Neural cell (in vitro differentiated cells): ENCODE results near the gene DOCK8. TPM values are rescaled to one million over a fixed set of nuclear protein-coding genes. Genes with fewer than 3 reads are reported as not detected.
A peak's percentile ranks its signal among the peaks of the same experiment; 100 is the strongest.

Experiments
- H2AFZ ChIP-seq: fragments of 200-600, 300-800 bp; sonication (generic), shearing (Covaris generic); 2 replicates; pipeline ENCODE4 v1.6.0; 2014; ENCODE audit warnings: low read depth, mild to moderate bottlenecking, antibody characterized with exemption, low read length, moderate library complexity
- H3F3A ChIP-seq: fragments of 200-600 bp; shearing (Covaris generic); 2 replicates; pipeline ENCODE4 v1.6.1; 2016; ENCODE audit warnings: mild to moderate bottlenecking, moderate library complexity, mixed read lengths, antibody characterized with exemption, low read length; ENCODE audit not compliant: insufficient read depth, poor library complexity, severe bottlenecking
- H3K27ac ChIP-seq: fragments of 200-600, 300-800 bp; sonication (generic), shearing (Covaris generic); 2 replicates; pipeline ENCODE4 v1.5.1; 2014; ENCODE audit warnings: mild to moderate bottlenecking, low read length, moderate library complexity
- H3K27me3 ChIP-seq: fragments of 300-800, 200-600 bp; sonication (generic), shearing (Covaris generic); 2 replicates; pipeline ENCODE4 v1.6.0; 2014; ENCODE audit warnings: mild to moderate bottlenecking, low read depth, low read length, moderate library complexity; ENCODE audit not compliant: insufficient read depth
- H3K36me3 ChIP-seq: fragments of 300-800, 200-600 bp; sonication (generic), shearing (Covaris generic); 2 replicates; pipeline ENCODE4 v1.5.1; 2014; ENCODE audit warnings: mild to moderate bottlenecking, antibody characterized with exemption, low read length, moderate library complexity; ENCODE audit not compliant: insufficient read depth
- H3K4me2 ChIP-seq: fragments of 300-800, 200-600 bp; sonication (generic), shearing (Covaris generic); 2 replicates; pipeline ENCODE4 v1.6.0; 2014; ENCODE audit warnings: mild to moderate bottlenecking, low read length
- H3K4me3 ChIP-seq: fragments of 300-800, 200-600 bp; sonication (generic), shearing (Covaris generic); 2 replicates; pipeline ENCODE4 v1.5.1; 2014; ENCODE audit warnings: mild to moderate bottlenecking, low read length, moderate library complexity
- H3K79me2 ChIP-seq: fragments of 200-600 bp; shearing (Covaris generic); replicated peaks from 2 replicates; pipeline ENCODE4 v1.6.0; 2014; ENCODE audit warnings: mild to moderate bottlenecking, low read length, moderate library complexity; ENCODE audit not compliant: insufficient read depth
- H3K9ac ChIP-seq: fragments of 300-800, 200-600 bp; sonication (generic), shearing (Covaris generic); 2 replicates; pipeline ENCODE4 v1.6.1; 2016; ENCODE audit warnings: mild to moderate bottlenecking, low read length, mixed read lengths
- H3K9me2 ChIP-seq: fragments of 200-600 bp; shearing (Covaris generic); 2 replicates; pipeline ENCODE4 v1.6.1; 2016; ENCODE audit warnings: mild to moderate bottlenecking, low read length, mixed read lengths; ENCODE audit not compliant: insufficient read depth
- H3K9me3 ChIP-seq: fragments of 200-600, 300-800 bp; sonication (generic), shearing (Covaris generic); 2 replicates; pipeline ENCODE4 v1.6.1; 2016; ENCODE audit warnings: mild to moderate bottlenecking, mixed run types, low read length, moderate library complexity, mixed read lengths
- H4K20me1 ChIP-seq: fragments of 200-600 bp; shearing (Covaris generic); 2 replicates; pipeline ENCODE4 v1.6.1; 2016; ENCODE audit warnings: mild to moderate bottlenecking, mixed run types; ENCODE audit not compliant: insufficient read depth
- EP300 ChIP-seq: fragments of 450-650 bp; conservative IDR thresholded peaks from 2 replicates; pipeline ENCODE4 v1.6.1; 2014; ENCODE audit warnings: antibody characterized with exemption, mild to moderate bottlenecking, moderate library complexity; ENCODE audit not compliant: poor library complexity, severe bottlenecking
- EZH2 ChIP-seq: fragments of 200-600, 300-800 bp; shearing (Covaris generic), sonication (generic); IDR thresholded peaks from 2 replicates; pipeline ENCODE4 v1.6.1; 2014; ENCODE audit warnings: antibody characterized with exemption, low read length, borderline replicate concordance, mild to moderate bottlenecking; ENCODE audit not compliant: insufficient read depth, poor library complexity, severe bottlenecking
- MXI1 ChIP-seq: fragments of 450-650 bp; conservative IDR thresholded peaks from 2 replicates; pipeline ENCODE4 v1.6.1; 2014; ENCODE audit warnings: antibody characterized with exemption, mild to moderate bottlenecking; ENCODE audit not compliant: poor library complexity, severe bottlenecking
- POLR2AphosphoS5 ChIP-seq: IDR thresholded peaks from 2 replicates; pipeline ENCODE4 v1.6.1; 2012
- RAD21 ChIP-seq: fragments of 450-650 bp; conservative IDR thresholded peaks from 2 replicates; pipeline ENCODE4 v1.6.1; 2014; ENCODE audit warnings: antibody characterized with exemption, mild to moderate bottlenecking, moderate library complexity
- SMC3 ChIP-seq: fragments of 450-650 bp; conservative IDR thresholded peaks from 2 replicates; pipeline ENCODE4 v1.6.1; 2014; ENCODE audit warnings: antibody characterized with exemption, mild to moderate bottlenecking, moderate library complexity; ENCODE audit not compliant: poor library complexity
- TAF1 ChIP-seq: IDR thresholded peaks from 2 replicates; pipeline ENCODE4 v1.6.1; 2012; ENCODE audit warnings: low read depth
- polyA plus RNA-seq: library from polyadenylated mRNA; depleted of rRNA; stranded (reverse); fragments of >200 nt; gene quantifications from 2 replicates; pipeline ENCODE4 v1.2.3, GENCODE V29; 2014
- TF ChIP-seq, protein P1 (sequence below): fragments of 450-650 bp; IDR thresholded peaks from 2 replicates; pipeline ENCODE4 v1.5.1; 2014; ENCODE audit warnings: antibody characterized with exemption, mild to moderate bottlenecking, moderate library complexity; ENCODE audit not compliant: poor library complexity, severe bottlenecking
- TF ChIP-seq, protein P2 (sequence below): IDR thresholded peaks from 2 replicates; pipeline ENCODE4 v1.6.1; 2012; ENCODE audit warnings: borderline replicate concordance

DOCK8 gene
- polyA plus RNA-seq, 1 donor from 2014 or later = not detected

DNA sequence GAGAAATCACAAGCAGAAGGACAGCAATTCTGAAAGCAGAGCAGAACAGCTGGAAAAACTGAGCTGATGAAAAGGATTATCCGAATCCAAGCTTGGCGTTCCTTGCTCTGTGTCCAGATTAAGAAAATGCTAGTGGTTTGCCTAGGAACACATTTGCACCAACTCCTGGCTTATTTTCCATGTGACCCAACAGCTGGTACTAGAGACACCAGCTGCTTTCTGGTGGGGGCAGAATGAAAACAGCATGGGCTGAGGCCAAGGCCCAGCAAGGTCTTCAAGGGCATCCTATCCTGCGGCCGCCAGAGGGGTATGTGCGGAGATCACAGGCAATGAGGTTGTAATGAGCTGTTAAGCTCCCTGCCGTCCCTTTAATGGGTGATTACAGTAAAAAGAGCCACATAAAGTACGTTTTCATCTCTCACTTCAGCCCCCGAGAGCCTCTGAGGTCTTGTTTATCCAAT is 131.5 kb downstream of the DOCK8 start:
- Histone ChIP-seq H3K9me3 (no peaks in the 10 kb centered on the region), H3K4me3 (no peak overlapping the region), H3K4me2 (no peak overlapping the region), H3K79me2 (no peaks in the 10 kb centered on the region), H3K36me3 (no peaks in the 10 kb centered on the region), H3K27ac (no peak overlapping the region), H3K9me2 (no peaks in the 10 kb centered on the region), H2AFZ (no peak overlapping the region), H3K9ac (no peak overlapping the region), H3F3A (no peaks in the 10 kb centered on the region), H3K27me3 (no peaks in the 10 kb centered on the region), H4K20me1 (no peaks in the 10 kb centered on the region)
- TF ChIP-seq RAD21 (no peak), SMC3 (no peak), POLR2AphosphoS5 (no peak), MXI1 (no peak), TAF1 (no peak), EP300 (no peak), EZH2 (no peak)
- TF ChIP-seq, protein P1, sequence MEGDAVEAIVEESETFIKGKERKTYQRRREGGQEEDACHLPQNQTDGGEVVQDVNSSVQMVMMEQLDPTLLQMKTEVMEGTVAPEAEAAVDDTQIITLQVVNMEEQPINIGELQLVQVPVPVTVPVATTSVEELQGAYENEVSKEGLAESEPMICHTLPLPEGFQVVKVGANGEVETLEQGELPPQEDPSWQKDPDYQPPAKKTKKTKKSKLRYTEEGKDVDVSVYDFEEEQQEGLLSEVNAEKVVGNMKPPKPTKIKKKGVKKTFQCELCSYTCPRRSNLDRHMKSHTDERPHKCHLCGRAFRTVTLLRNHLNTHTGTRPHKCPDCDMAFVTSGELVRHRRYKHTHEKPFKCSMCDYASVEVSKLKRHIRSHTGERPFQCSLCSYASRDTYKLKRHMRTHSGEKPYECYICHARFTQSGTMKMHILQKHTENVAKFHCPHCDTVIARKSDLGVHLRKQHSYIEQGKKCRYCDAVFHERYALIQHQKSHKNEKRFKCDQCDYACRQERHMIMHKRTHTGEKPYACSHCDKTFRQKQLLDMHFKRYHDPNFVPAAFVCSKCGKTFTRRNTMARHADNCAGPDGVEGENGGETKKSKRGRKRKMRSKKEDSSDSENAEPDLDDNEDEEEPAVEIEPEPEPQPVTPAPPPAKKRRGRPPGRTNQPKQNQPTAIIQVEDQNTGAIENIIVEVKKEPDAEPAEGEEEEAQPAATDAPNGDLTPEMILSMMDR = no peak
- TF ChIP-seq, protein P2, sequence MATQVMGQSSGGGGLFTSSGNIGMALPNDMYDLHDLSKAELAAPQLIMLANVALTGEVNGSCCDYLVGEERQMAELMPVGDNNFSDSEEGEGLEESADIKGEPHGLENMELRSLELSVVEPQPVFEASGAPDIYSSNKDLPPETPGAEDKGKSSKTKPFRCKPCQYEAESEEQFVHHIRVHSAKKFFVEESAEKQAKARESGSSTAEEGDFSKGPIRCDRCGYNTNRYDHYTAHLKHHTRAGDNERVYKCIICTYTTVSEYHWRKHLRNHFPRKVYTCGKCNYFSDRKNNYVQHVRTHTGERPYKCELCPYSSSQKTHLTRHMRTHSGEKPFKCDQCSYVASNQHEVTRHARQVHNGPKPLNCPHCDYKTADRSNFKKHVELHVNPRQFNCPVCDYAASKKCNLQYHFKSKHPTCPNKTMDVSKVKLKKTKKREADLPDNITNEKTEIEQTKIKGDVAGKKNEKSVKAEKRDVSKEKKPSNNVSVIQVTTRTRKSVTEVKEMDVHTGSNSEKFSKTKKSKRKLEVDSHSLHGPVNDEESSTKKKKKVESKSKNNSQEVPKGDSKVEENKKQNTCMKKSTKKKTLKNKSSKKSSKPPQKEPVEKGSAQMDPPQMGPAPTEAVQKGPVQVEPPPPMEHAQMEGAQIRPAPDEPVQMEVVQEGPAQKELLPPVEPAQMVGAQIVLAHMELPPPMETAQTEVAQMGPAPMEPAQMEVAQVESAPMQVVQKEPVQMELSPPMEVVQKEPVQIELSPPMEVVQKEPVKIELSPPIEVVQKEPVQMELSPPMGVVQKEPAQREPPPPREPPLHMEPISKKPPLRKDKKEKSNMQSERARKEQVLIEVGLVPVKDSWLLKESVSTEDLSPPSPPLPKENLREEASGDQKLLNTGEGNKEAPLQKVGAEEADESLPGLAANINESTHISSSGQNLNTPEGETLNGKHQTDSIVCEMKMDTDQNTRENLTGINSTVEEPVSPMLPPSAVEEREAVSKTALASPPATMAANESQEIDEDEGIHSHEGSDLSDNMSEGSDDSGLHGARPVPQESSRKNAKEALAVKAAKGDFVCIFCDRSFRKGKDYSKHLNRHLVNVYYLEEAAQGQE = no peak

DNA sequence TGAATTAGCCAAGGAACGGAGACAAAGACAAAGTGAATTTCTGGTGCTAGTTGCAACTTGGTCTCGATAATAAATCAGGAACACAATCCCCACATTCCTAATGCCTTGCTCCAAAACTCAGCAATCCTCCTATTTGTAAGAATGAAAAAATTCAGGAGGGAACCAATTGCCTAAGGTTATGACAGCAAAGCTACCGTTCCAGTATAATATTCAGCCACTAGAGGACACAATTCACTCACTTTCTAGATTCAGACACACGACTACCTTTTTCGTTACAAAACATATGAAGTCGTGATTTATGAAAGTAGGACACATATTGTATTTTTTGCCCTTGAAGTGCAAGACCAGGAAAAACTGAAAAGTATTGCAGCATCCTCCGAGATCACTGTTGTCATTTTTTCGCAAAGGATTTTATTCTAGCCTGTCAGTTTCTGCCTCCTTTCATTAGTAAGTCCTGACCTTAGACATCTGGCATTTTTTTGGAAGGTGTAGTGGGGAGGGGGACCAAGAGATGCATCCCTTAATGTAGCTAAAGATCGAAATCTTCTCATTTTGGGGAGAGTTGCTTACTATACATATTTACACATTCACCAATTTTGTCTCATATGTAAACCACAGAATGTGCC is 133.1 kb downstream of the DOCK8 start:
- H3K27me3 ChIP-seq = no peaks in the 10 kb centered on the region
- no peak overlapping the region for H2AFZ ChIP-seq

More for the DNA sequence above, 133.1 kb downstream of the DOCK8 start:
- Histone ChIP-seq H4K20me1 (no peaks in the 10 kb centered on the region), H3K4me3 (no peak overlapping the region), H3K27ac (no peak overlapping the region), H3K4me2 (no peak overlapping the region), H3K79me2 (no peaks in the 10 kb centered on the region), H3K9me2 (no peaks in the 10 kb centered on the region), H3K36me3 (no peaks in the 10 kb centered on the region), H3F3A (no peaks in the 10 kb centered on the region), H3K9me3 (no peaks in the 10 kb centered on the region), H3K9ac (no peak overlapping the region)
- TF ChIP-seq POLR2AphosphoS5 (no peak), EZH2 (no peak), MXI1 (no peak), RAD21 (peak; percentile 82), EP300 (no peak), TAF1 (no peak), SMC3 (peak; percentile 80)
- TF ChIP-seq, protein P1 = peak; percentile 80
- TF ChIP-seq, protein P2 = no peak
